ENCODE results near the gene CLNS1A.

Gene CLNS1A

DNA sequence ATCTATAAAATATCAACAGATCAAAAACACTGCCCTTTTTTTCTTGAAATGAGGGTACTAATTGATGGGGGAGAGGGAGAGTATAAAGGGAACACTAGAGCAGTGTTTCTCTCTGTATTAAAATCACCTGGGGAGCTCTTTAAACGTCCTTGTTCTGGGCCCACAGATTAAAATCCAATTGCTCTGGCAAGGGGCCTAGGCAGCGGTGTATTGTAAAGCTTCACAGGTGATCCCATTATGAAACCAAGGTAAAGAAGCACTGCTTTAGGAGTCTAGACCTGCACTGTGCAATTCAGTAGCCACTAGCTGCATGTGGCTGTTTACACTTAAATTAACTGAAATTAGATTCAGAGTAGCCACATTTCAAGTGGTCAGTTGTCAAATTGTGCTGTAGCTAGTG, 44.9 kb downstream of the CLNS1A start:
- Histone ChIP-seq H2BK12ac (ENCODE audit: low read length) (no peak overlapping the region), H2BK5ac (ENCODE audit: low read length) (no peak overlapping the region), H3K4me2 (ENCODE audit: insufficient read depth, low read length, poor library complexity, severe bottlenecking) (no peak overlapping the region), H2BK15ac (ENCODE audit: low read length) (no peak overlapping the region), H3K4ac (ENCODE audit: low read length) (no peak overlapping the region), H2AK5ac (ENCODE audit: low read depth, low read length) (no peak overlapping the region), H3K27ac (replicated peaks; ENCODE audit: low read length) (no peak overlapping the region), H3K14ac (ENCODE audit: low read length) (no peak overlapping the region), H3K79me1 (ENCODE audit: low read depth, low read length) (peaks cover 2% of the 10 kb centered on the region), H3K4me1 (ENCODE audit: control insufficient read depth in 2 of 2, insufficient read depth in 1 of 2, low read depth in 1 of 2, low read length in 2 of 2) (peaks cover 2 to 8% of the 10 kb centered on the region in 2 donors), H3K4me3 (ENCODE audit: low read length in 2 of 2) (no peak overlapping the region), H3K9me3 (replicated peaks in 1 of 2; ENCODE audit: control insufficient read depth in 2 of 2, insufficient read depth in 1 of 2, low read depth in 1 of 2, low read length in 2 of 2) (peaks cover 0 to 13% of the 10 kb centered on the region in 2 donors), H3K18ac (ENCODE audit: low read length) (no peak overlapping the region), H2AFZ (ENCODE audit: low read length) (no peak overlapping the region), H3K23ac (ENCODE audit: low read depth, low read length, poor library complexity) (no peak overlapping the region), H3K9ac (ENCODE audit: low read depth, low read length, poor library complexity) (no peak overlapping the region), H4K8ac (ENCODE audit: low read depth, low read length) (no peak overlapping the region), H2BK120ac (ENCODE audit: low read depth, low read length) (no peak overlapping the region), H4K91ac (ENCODE audit: low read depth, low read length, poor library complexity) (no peak overlapping the region), H3K36me3 (replicated peaks in 1 of 2; ENCODE audit: control insufficient read depth in 2 of 2, insufficient read depth in 2 of 2, low read length in 2 of 2) (peaks cover 0 to 7% of the 10 kb centered on the region in 2 donors), H3K27me3 (ENCODE audit: control insufficient read depth in 3 of 3, insufficient read depth in 3 of 3, low read depth in 1 of 3, low read length in 3 of 3) (peaks cover 0 to 2% (median 0%) of the 10 kb centered on the region in 3 experiments)
- DNase-seq (ENCODE audit: low spot score), result no peak
- no CpG with 5 or more reads among the region's 2 CpGs for WGBS, 2 donors (ENCODE audit: extremely low coverage in 2 of 2, insufficient read length in 2 of 2, insufficient replicate concordance in 1 of 2)

DNA sequence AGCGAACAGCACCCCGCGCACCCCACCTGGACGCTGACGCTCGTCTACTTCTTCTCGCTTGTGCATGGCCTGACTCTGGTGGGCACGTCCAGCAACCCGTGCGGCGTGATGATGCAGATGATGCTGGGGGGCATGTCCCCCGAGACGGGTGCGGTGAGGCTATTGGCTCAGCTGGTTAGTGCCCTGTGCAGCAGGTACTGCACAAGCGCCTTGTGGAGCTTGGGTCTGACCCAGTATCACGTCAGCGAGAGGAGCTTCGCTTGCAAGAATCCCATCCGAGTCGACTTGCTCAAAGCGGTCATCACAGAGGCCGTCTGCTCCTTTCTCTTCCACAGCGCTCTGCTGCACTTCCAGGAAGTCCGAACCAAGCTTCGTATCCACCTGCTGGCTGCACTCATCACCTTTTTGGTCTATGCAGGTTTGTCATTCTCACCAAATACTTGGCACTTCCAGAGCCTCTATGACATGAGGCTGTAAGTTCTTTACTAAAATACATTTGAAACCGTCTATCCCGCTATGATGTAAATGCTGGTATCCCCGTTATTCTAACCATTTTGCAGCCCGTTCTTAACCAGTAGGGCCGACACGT, 47.3 kb downstream of the CLNS1A start:
- H2AK5ac ChIP-seq (ENCODE audit: low read depth, low read length), result no peak overlapping the region
- H3K9ac ChIP-seq (ENCODE audit: low read depth, low read length, poor library complexity), result peak overlapping the region; percentile 71
- H3K14ac ChIP-seq (ENCODE audit: low read length), result no peak overlapping the region
- H2BK120ac ChIP-seq (ENCODE audit: low read depth, low read length), result no peak overlapping the region
- peaks cover 2 to 8% of the 10 kb centered on the region in 2 donors for H3K4me1 ChIP-seq (ENCODE audit: control insufficient read depth in 2 of 2, insufficient read depth in 1 of 2, low read depth in 1 of 2, low read length in 2 of 2)
- H4K8ac ChIP-seq (ENCODE audit: low read depth, low read length), result no peak overlapping the region
- H3K27me3 ChIP-seq (ENCODE audit: control insufficient read depth in 3 of 3, insufficient read depth in 3 of 3, low read depth in 1 of 3, low read length in 3 of 3), result peaks cover 0 to 2% (median 0%) of the 10 kb centered on the region in 3 experiments
- H3K4me3 ChIP-seq (ENCODE audit: low read length in 2 of 2), result peak overlapping the region; percentile 49 to 80
- DNase-seq (ENCODE audit: low spot score), result peak; percentile 17
- no peak overlapping the region for H3K23ac ChIP-seq (ENCODE audit: low read depth, low read length, poor library complexity)
- peak overlapping the region; percentile 5 for H3K18ac ChIP-seq (ENCODE audit: low read length)
- H3K79me1 ChIP-seq (ENCODE audit: low read depth, low read length), result peaks cover 2% of the 10 kb centered on the region
- H3K4ac ChIP-seq (ENCODE audit: low read length), result no peak overlapping the region
- H3K27ac ChIP-seq (replicated peaks; ENCODE audit: low read length), result no peak overlapping the region
- no peak overlapping the region for H2BK5ac ChIP-seq (ENCODE audit: low read length)
- H3K36me3 ChIP-seq (replicated peaks in 1 of 2; ENCODE audit: control insufficient read depth in 2 of 2, insufficient read depth in 2 of 2, low read length in 2 of 2), result peaks cover 0 to 7% of the 10 kb centered on the region in 2 donors
- no peak overlapping the region for H2BK15ac ChIP-seq (ENCODE audit: low read length)
- H3K9me3 ChIP-seq (replicated peaks in 1 of 2; ENCODE audit: control insufficient read depth in 2 of 2, insufficient read depth in 1 of 2, low read depth in 1 of 2, low read length in 2 of 2), result peaks cover 0 to 13% of the 10 kb centered on the region in 2 donors
- H2BK12ac ChIP-seq (ENCODE audit: low read length), result no peak overlapping the region
- H3K4me2 ChIP-seq (ENCODE audit: insufficient read depth, low read length, poor library complexity, severe bottlenecking), result peak overlapping the region; percentile 74
- H2AFZ ChIP-seq (ENCODE audit: low read length), result peak overlapping the region; percentile 92
- no peak overlapping the region for H4K91ac ChIP-seq (ENCODE audit: low read depth, low read length, poor library complexity)
- no CpG with 5 or more reads among the region's 31 CpGs for WGBS, 2 donors (ENCODE audit: extremely low coverage in 2 of 2, insufficient read length in 2 of 2, insufficient replicate concordance in 1 of 2)

DNA sequence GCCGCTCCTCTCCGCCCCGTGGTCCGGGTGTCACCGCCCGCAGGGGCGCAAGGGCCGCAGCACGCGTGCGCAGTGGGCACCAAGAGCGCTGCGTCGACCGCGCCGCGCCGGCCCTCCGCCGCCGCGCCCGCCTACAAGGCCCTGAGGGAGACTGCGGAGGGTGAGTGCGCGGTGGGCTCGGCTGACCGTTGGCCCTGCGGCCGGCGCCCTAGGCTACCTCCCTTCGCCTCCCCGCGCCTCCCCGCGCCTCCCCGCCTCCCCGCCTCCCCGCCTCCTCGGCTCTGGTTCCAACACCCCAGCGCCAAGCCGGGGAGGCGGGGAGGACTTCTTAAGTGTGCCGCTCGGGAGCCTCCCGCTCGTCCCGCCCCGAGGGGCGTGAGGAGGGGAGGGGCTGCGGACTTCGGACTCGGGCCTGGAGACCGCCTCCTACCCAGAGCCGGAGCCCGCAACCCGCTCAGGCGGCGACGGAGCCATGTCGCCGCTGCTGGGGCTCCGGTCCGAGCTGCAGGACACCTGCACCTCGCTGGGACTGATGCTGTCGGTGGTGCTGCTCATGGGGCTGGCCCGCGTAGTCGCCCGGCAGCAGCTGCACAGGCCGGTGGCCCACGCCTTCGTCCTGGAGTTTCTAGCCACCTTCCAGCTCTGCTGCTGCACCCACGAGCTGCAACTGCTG, 47.9 kb downstream of the CLNS1A start, which contains the start of gene AQP11:
Gene AQP11, plus strand, starts transcription at position 433 of the 673 bp plus-strand sequence. Its CDS starts 40 bp downstream, at position 473.
- peak within 1 kb of the TSS; percentile 24 for H2BK5ac ChIP-seq (ENCODE audit: low read length)
- no peak within 1 kb of the TSS for H4K8ac ChIP-seq (ENCODE audit: low read depth, low read length)
- H2BK12ac ChIP-seq (ENCODE audit: low read length), result no peak within 1 kb of the TSS
- peaks cover 0 to 7% of the 10 kb centered on the region in 2 donors for H3K36me3 ChIP-seq (replicated peaks in 1 of 2; ENCODE audit: control insufficient read depth in 2 of 2, insufficient read depth in 2 of 2, low read length in 2 of 2)
- peak within 1 kb of the TSS; percentile 49 to 80 for H3K4me3 ChIP-seq (ENCODE audit: low read length in 2 of 2)
- peaks cover 2 to 8% of the 10 kb centered on the region in 2 donors for H3K4me1 ChIP-seq (ENCODE audit: control insufficient read depth in 2 of 2, insufficient read depth in 1 of 2, low read depth in 1 of 2, low read length in 2 of 2)
- H2BK15ac ChIP-seq (ENCODE audit: low read length), result peak within 1 kb of the TSS; percentile 85
- H4K91ac ChIP-seq (ENCODE audit: low read depth, low read length, poor library complexity), result no peak within 1 kb of the TSS
- peaks cover 2% of the 10 kb centered on the region for H3K79me1 ChIP-seq (ENCODE audit: low read depth, low read length)
- H3K4me2 ChIP-seq (ENCODE audit: insufficient read depth, low read length, poor library complexity, severe bottlenecking), result peak within 1 kb of the TSS; percentile 74
- H3K27ac ChIP-seq (replicated peaks; ENCODE audit: low read length), result peak within 1 kb of the TSS; percentile 71
- peaks cover 0 to 13% of the 10 kb centered on the region in 2 donors for H3K9me3 ChIP-seq (replicated peaks in 1 of 2; ENCODE audit: control insufficient read depth in 2 of 2, insufficient read depth in 1 of 2, low read depth in 1 of 2, low read length in 2 of 2)
- no peak within 1 kb of the TSS for H2AK5ac ChIP-seq (ENCODE audit: low read depth, low read length)
- H3K18ac ChIP-seq (ENCODE audit: low read length), result peak within 1 kb of the TSS; percentile 85
- no peak within 1 kb of the TSS for H3K14ac ChIP-seq (ENCODE audit: low read length)
- WGBS, 2 donors (ENCODE audit: extremely low coverage in 2 of 2, insufficient read length in 2 of 2, insufficient replicate concordance in 1 of 2), result no CpG with 5 or more reads among the region's 75 CpGs
- H3K9ac ChIP-seq (ENCODE audit: low read depth, low read length, poor library complexity), result peak within 1 kb of the TSS; percentile 72
- peaks cover 0 to 2% (median 0%) of the 10 kb centered on the region in 3 experiments for H3K27me3 ChIP-seq (ENCODE audit: control insufficient read depth in 3 of 3, insufficient read depth in 3 of 3, low read depth in 1 of 3, low read length in 3 of 3)
- H3K23ac ChIP-seq (ENCODE audit: low read depth, low read length, poor library complexity), result peak within 1 kb of the TSS; percentile 65
- H3K4ac ChIP-seq (ENCODE audit: low read length), result no peak within 1 kb of the TSS
- H2BK120ac ChIP-seq (ENCODE audit: low read depth, low read length), result no peak within 1 kb of the TSS
- peak within 1 kb of the TSS; percentile 92 for H2AFZ ChIP-seq (ENCODE audit: low read length)
- DNase-seq (ENCODE audit: low spot score), result peak; percentile 87

DNA sequence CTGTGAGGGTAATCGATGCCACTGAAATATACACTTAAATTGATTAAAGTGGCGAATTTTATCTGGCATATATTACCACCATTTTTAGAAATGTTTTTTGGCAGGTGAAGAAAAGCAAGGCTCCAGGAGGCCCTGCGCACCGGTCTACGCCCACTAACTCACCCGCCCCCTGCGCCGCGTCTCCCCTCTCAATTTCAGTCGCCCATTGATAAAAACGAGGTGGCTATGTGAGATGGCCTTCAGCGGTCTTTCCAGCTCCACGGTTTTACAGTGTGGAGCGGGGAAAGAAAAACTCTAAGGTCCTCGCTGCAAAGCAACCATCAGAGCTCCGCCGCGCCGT, 48.4 kb downstream of the CLNS1A start:
- no peak overlapping the region for H3K4ac ChIP-seq (ENCODE audit: low read length)
- peak overlapping the region; percentile 85 for H3K18ac ChIP-seq (ENCODE audit: low read length)
- no peak overlapping the region for H3K14ac ChIP-seq (ENCODE audit: low read length)
- DNase-seq (ENCODE audit: low spot score), result no peak
- WGBS, 2 donors (ENCODE audit: extremely low coverage in 2 of 2, insufficient read length in 2 of 2, insufficient replicate concordance in 1 of 2), result no CpG with 5 or more reads among the region's 19 CpGs
- no peak overlapping the region for H2BK15ac ChIP-seq (ENCODE audit: low read length)
- H3K79me1 ChIP-seq (ENCODE audit: low read depth, low read length), result peaks cover 2% of the 10 kb centered on the region
- H3K4me3 ChIP-seq (ENCODE audit: low read length in 2 of 2), result peak overlapping the region; percentile 49 to 80
- peaks cover 0 to 13% of the 10 kb centered on the region in 2 donors for H3K9me3 ChIP-seq (replicated peaks in 1 of 2; ENCODE audit: control insufficient read depth in 2 of 2, insufficient read depth in 1 of 2, low read depth in 1 of 2, low read length in 2 of 2)
- H2BK120ac ChIP-seq (ENCODE audit: low read depth, low read length), result no peak overlapping the region
- no peak overlapping the region for H2AK5ac ChIP-seq (ENCODE audit: low read depth, low read length)
- no peak overlapping the region for H4K8ac ChIP-seq (ENCODE audit: low read depth, low read length)
- no peak overlapping the region for H2BK5ac ChIP-seq (ENCODE audit: low read length)
- peak overlapping the region; percentile 65 for H3K23ac ChIP-seq (ENCODE audit: low read depth, low read length, poor library complexity)
- H4K91ac ChIP-seq (ENCODE audit: low read depth, low read length, poor library complexity), result no peak overlapping the region
- peak overlapping the region; percentile 74 for H3K4me2 ChIP-seq (ENCODE audit: insufficient read depth, low read length, poor library complexity, severe bottlenecking)
- H3K27ac ChIP-seq (replicated peaks; ENCODE audit: low read length), result peak overlapping the region; percentile 71
- no peak overlapping the region for H2BK12ac ChIP-seq (ENCODE audit: low read length)
- H3K27me3 ChIP-seq (ENCODE audit: control insufficient read depth in 3 of 3, insufficient read depth in 3 of 3, low read depth in 1 of 3, low read length in 3 of 3), result peaks cover 0 to 2% (median 0%) of the 10 kb centered on the region in 3 experiments
- H3K4me1 ChIP-seq (ENCODE audit: control insufficient read depth in 2 of 2, insufficient read depth in 1 of 2, low read depth in 1 of 2, low read length in 2 of 2), result peaks cover 2 to 8% of the 10 kb centered on the region in 2 donors
- H3K9ac ChIP-seq (ENCODE audit: low read depth, low read length, poor library complexity), result peak overlapping the region; percentile 72
- peak overlapping the region; percentile 92 for H2AFZ ChIP-seq (ENCODE audit: low read length)
- H3K36me3 ChIP-seq (replicated peaks in 1 of 2; ENCODE audit: control insufficient read depth in 2 of 2, insufficient read depth in 2 of 2, low read length in 2 of 2), result peaks cover 0 to 7% of the 10 kb centered on the region in 2 donors

Measured in neuronal stem cell (in vitro differentiated cells).